H1 (cell line): ENCODE data around the gene NR2F2. TPM values are rescaled to one million over a fixed set of nuclear protein-coding genes. Genes with fewer than 3 reads are reported as not detected.

ENCODE experiments used
- CTCF ChIA-PET: fragments of 300-600 bp; sonication (Branson Sonifier 250); formaldehyde crosslinking; loops from one replicate; lab custom pipeline; 2021; ENCODE audit not compliant: partially characterized antibody; lab: Charles Lee
- POLR2A ChIA-PET: fragments of 300-600 bp; sonication (Branson Sonifier 250); formaldehyde crosslinking; loops from one replicate; lab custom pipeline; 2021; ENCODE audit warnings: inconsistent platforms; ENCODE audit not compliant: partially characterized antibody; lab: Charles Lee
- DNase-seq, 2 experiments: peaks; one replicate each; pipeline versions ENCODE4 v3.0.0 to v3.0.0-alpha.2; 2010 to 2022; ENCODE audit warnings: low spot score in 2 of 2, low read depth in 1 of 2, mixed read lengths in 1 of 2
- FAIRE-seq: peaks from 2 replicates; lab custom pipeline; 2011; peaks lifted over from hg19 to GRCh38; lab: Jason Lieb, UNC
- H2AFZ ChIP-seq: 2 replicates; pipeline ENCODE4 v1.8.1; 2012; ENCODE audit warnings: low read length, inconsistent platforms
- H2AK5ac ChIP-seq: 2 replicates; pipeline ENCODE4 v1.6.1; 2013; ENCODE audit warnings: low read depth, low read length
- H2BK120ac ChIP-seq: replicated peaks from 2 replicates; pipeline ENCODE3; 2013; ENCODE audit warnings: low read depth, low read length, inconsistent platforms
- H2BK12ac ChIP-seq: 2 replicates; pipeline ENCODE4 v1.6.1; 2013; ENCODE audit warnings: low read depth, low read length
- H2BK15ac ChIP-seq: 2 replicates; pipeline ENCODE4 v1.6.1; 2013; ENCODE audit warnings: low read length
- H2BK20ac ChIP-seq: 2 replicates; pipeline ENCODE4 v1.6.1; 2013; ENCODE audit warnings: low read length
- H2BK5ac ChIP-seq: 2 replicates; pipeline ENCODE4 v1.6.1; 2013; ENCODE audit warnings: low read depth, low read length
- H3K14ac ChIP-seq: 2 replicates; pipeline ENCODE4 v1.6.1; 2013; ENCODE audit warnings: inconsistent platforms; ENCODE audit not compliant: insufficient read length
- H3K18ac ChIP-seq: 2 replicates; pipeline ENCODE4 v1.6.1; 2013; ENCODE audit warnings: low read length; ENCODE audit errors: extremely low read depth
- H3K23ac ChIP-seq: 2 replicates; pipeline ENCODE4 v1.6.1; 2013; ENCODE audit warnings: inconsistent platforms; ENCODE audit not compliant: insufficient read length
- H3K23me2 ChIP-seq: 2 replicates; pipeline ENCODE4 v1.6.1; 2013; ENCODE audit warnings: low read depth, low read length
- H3K27ac ChIP-seq: 2 replicates; pipeline ENCODE4 v1.6.1; 2011; ENCODE audit warnings: low read depth, low read length, inconsistent platforms
- H3K27me3 ChIP-seq, 4 experiments: replicated peaks in 1 of 4; 1 replicate in 1 of 4; 2 replicates in 3 of 4; pipeline versions ENCODE4 v1.6.1 to v1.8.1; 2011 to 2013; ENCODE audit warnings: low read length in 3 of 4, mild to moderate bottlenecking in 3 of 4, inconsistent platforms in 2 of 4, mixed read lengths in 2 of 4, moderate library complexity in 1 of 4; ENCODE audit not compliant: control insufficient read depth in 3 of 4, insufficient read depth in 3 of 4; ENCODE audit errors: extremely low read depth in 1 of 4
- H3K36me3 ChIP-seq, 4 experiments: 2 replicates each; pipeline versions ENCODE4 v1.6.1 to v1.8.1; 2011 to 2013; ENCODE audit warnings: mild to moderate bottlenecking in 4 of 4, low read length in 3 of 4, moderate library complexity in 2 of 4, control low read depth in 1 of 4, inconsistent platforms in 1 of 4; ENCODE audit not compliant: insufficient read depth in 4 of 4, control insufficient read depth in 2 of 4
- H3K4ac ChIP-seq: replicated peaks from 2 replicates; pipeline ENCODE3; 2013; ENCODE audit warnings: low read length, low read depth, mixed read lengths, inconsistent platforms; ENCODE audit not compliant: insufficient read length
- H3K4me1 ChIP-seq, 4 experiments: replicated peaks in 1 of 4; 1 replicate in 1 of 4; 2 replicates in 3 of 4; pipeline versions ENCODE4 v1.6.1 to v1.8.1; 2011 to 2013; ENCODE audit warnings: low read length in 3 of 4, inconsistent platforms in 2 of 4, mixed read lengths in 1 of 4; ENCODE audit not compliant: insufficient read depth in 4 of 4, control insufficient read depth in 3 of 4
- H3K4me2 ChIP-seq, 2 experiments: 2 replicates each; pipeline versions ENCODE4 v1.6.1 to v1.8.1; 2011 to 2013; ENCODE audit warnings: low read depth in 2 of 2, low read length in 2 of 2, control low read depth in 1 of 2, inconsistent platforms in 1 of 2, mild to moderate bottlenecking in 1 of 2; ENCODE audit not compliant: insufficient read depth in 1 of 2
- H3K4me3 ChIP-seq, 4 experiments: fragments of 200-600, 300-600 bp in 1 of 4; sonication (generic), shearing (Covaris generic), sonication (Bioruptor Twin) in 1 of 4; 2 replicates each; pipeline versions ENCODE4 v1.5.1 to v1.8.1; 2011 to 2016; ENCODE audit warnings: low read length in 4 of 4, low read depth in 3 of 4, control low read depth in 2 of 4, inconsistent platforms in 2 of 4, mild to moderate bottlenecking in 2 of 4, mixed read lengths in 1 of 4, moderate library complexity in 1 of 4; ENCODE audit not compliant: insufficient read depth in 2 of 4; ENCODE audit errors: extremely low read depth in 1 of 4
- H3K56ac ChIP-seq: replicated peaks from 2 replicates; pipeline ENCODE3; 2013; ENCODE audit warnings: low read depth, mild to moderate bottlenecking, mixed read lengths, low read length, inconsistent platforms; ENCODE audit not compliant: insufficient read length
- H3K79me1 ChIP-seq: 2 replicates; pipeline ENCODE4 v1.6.1; 2013; ENCODE audit warnings: low read depth, low read length, control low read depth
- H3K79me2 ChIP-seq, 2 experiments: 2 replicates each; pipeline versions ENCODE4 v1.6.1 to v1.8.1; 2012 to 2013; ENCODE audit warnings: low read length in 2 of 2, mild to moderate bottlenecking in 2 of 2, inconsistent platforms in 1 of 2; ENCODE audit not compliant: insufficient read depth in 2 of 2, control insufficient read depth in 1 of 2
- H3K9ac ChIP-seq, 4 experiments: replicated peaks in 1 of 4; 1 replicate in 1 of 4; 2 replicates in 3 of 4; pipeline versions ENCODE4 v1.6.1 to v1.8.1; 2011 to 2013; ENCODE audit warnings: low read depth in 3 of 4, low read length in 3 of 4, control low read depth in 2 of 4, mild to moderate bottlenecking in 2 of 4, moderate library complexity in 2 of 4, inconsistent platforms in 1 of 4; ENCODE audit errors: extremely low read depth in 1 of 4
- H3K9me3 ChIP-seq, 2 experiments: 2 replicates each; pipeline versions ENCODE4 v1.6.1 to v1.8.1; 2012 to 2013; ENCODE audit warnings: mild to moderate bottlenecking in 2 of 2, moderate library complexity in 2 of 2, control low read depth in 1 of 2, inconsistent platforms in 1 of 2, low read depth in 1 of 2, low read length in 1 of 2, mixed read lengths in 1 of 2; ENCODE audit not compliant: insufficient read depth in 2 of 2
- H4K20me1 ChIP-seq, 2 experiments: replicated peaks in 1 of 2; 2 replicates each; pipeline versions ENCODE3 to v1.8.1; 2011 to 2013; ENCODE audit warnings: inconsistent platforms in 2 of 2, low read length in 2 of 2, mild to moderate bottlenecking in 1 of 2; ENCODE audit not compliant: insufficient read depth in 2 of 2, control insufficient read depth in 1 of 2
- H4K5ac ChIP-seq: 2 replicates; pipeline ENCODE4 v1.6.1; 2013; ENCODE audit warnings: low read length, low read depth, mixed read lengths, inconsistent platforms; ENCODE audit not compliant: insufficient read length
- H4K8ac ChIP-seq: 2 replicates; pipeline ENCODE4 v1.8.0; 2013; ENCODE audit warnings: mild to moderate bottlenecking, moderate library complexity, low read length, inconsistent platforms; ENCODE audit not compliant: insufficient read depth; ENCODE audit errors: extremely low read depth
- H4K91ac ChIP-seq: replicated peaks from 2 replicates; pipeline ENCODE3; 2013; ENCODE audit warnings: low read length, mixed read lengths, inconsistent platforms; ENCODE audit not compliant: insufficient read length
- CBX8 ChIP-seq: fragments of 300-800, 300-1000 bp; sonication (generic); IDR thresholded peaks from 2 replicates; pipeline ENCODE4 v1.7.1; 2016; ENCODE audit warnings: low read depth, low read length, borderline replicate concordance
- RNF2 ChIP-seq: fragments of 200-900, 300-1000 bp; sonication (generic); IDR thresholded peaks from 2 replicates; pipeline ENCODE4 v1.7.1; 2016; ENCODE audit warnings: borderline replicate concordance, low read depth, mild to moderate bottlenecking, antibody characterized with exemption, low read length; ENCODE audit not compliant: poor library complexity, severe bottlenecking; ENCODE audit errors: missing control alignments
- SIRT6 ChIP-seq: IDR thresholded peaks from one replicate; pipeline ENCODE4 v1.7.1; 2012; ENCODE audit warnings: low read length, inconsistent platforms
- WGBS, 2 experiments: shearing (Covaris generic) in 1 of 2; methylation state at CpG; one replicate each; pipeline versions ENCODE4 v1.1.6 to v1.1.7; 2013 to 2015; ENCODE audit warnings: low lambda C conversion rate in 2 of 2, mixed read lengths in 2 of 2, inconsistent platforms in 1 of 2, low coverage in 1 of 2, missing lambda C conversion rate in 1 of 2; ENCODE audit not compliant: insufficient replicate concordance in 2 of 2, insufficient coverage in 1 of 2, insufficient read length in 1 of 2; ENCODE audit errors: extremely low coverage in 1 of 2, missing lambda C conversion rate in 1 of 2; 5-methylcytosine and 5-hydroxymethylcytosine counted together
- polyA plus RNA-seq, 7 experiments: library from polyadenylated mRNA; depleted of rRNA in 3 of 7; stranded (reverse) in 5 of 7; unstranded in 2 of 7; fragments of >200 nt in 5 of 7; fragments of 200-250 nt in 2 of 7; gene quantifications; 1 replicate in 5 of 7; 2 replicates in 1 of 7; 4 replicates in 1 of 7; pipeline versions ENCODE4 v1.2.1 to v1.2.3, GENCODE V29; 2011 to 2013; ENCODE audit warnings: missing spikeins in 2 of 7, mixed read lengths in 2 of 7
- total RNA-seq: library from RNA; stranded (reverse); fragmentation: NEBNext Ultra II Directional; extraction: Animal tissue kit (Norgen Biotek cat#: 25700); gene quantifications from 2 replicates; pipeline ENCODE4 v1.2.1, GENCODE V29; 2021

The NR2F2 gene
- total and polyA plus RNA-seq, 2 of the 8 experiments (the other 6 are each of a cell fraction or from before 2014, with no cell fraction given) = 0.03 TPM; not detected in 1

DNA sequence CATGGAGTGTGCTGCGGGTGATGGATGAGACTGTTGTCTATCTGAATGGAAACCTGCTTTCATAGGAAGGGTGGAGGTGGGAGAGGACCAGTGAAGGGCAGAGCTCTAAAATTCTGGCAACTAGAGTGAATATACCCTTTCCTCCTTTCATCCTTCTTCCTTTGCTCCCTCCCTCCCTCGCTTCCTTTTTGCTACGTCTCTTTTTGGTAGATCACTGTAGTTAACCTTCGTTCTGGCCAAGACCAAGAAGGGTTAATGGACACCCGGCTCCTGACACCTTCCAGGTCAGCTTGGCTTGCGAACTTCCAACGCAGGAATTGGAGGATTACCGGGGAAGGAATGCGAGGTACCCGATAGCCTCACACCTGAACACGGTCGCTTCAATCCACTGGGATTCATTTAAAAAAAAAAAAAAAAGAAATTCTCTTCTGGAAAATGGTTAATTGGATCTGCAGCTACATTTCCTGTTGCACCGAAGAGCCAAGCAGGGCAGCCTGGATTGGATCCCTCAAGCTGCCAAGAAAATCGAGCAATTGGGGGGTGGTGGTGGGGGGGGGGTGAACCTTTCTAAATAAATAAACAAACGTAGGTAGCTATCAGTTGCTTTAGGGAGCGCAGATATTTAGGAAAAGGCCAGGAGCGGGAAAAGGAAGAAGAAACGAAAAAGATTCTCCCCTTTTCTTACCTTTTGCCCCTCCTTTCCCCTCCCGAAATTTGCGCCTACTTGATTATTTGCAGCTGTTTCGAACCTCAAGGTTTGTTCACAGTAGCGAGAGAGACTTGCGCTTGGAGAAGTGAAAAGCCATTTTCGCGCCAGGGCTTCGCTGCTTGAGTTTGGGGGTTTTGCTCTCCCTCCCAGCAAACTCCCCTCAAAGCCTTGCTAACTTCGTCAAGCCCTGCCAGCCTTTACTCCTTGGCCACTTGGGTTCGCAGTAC is 9.5 kb upstream of the NR2F2 start:
- Histone ChIP-seq H3K14ac (no peak overlapping the region), H4K20me1 (peaks cover 0 to 4% of the 10 kb centered on the region in 2 experiments), H2BK120ac (no peak overlapping the region), H2AFZ (no peak overlapping the region), H2BK5ac (no peak overlapping the region), H3K23me2 (peaks cover 3% of the 10 kb centered on the region; the same call in 1 of the 2 replicates), H2BK12ac (0 out of 2 replicates have a peak overlapping the region, but pooled peaks have one; percentile 75), H4K91ac (no peak overlapping the region), H3K36me3 (no peaks in the 10 kb centered on the region), H4K5ac (no peak overlapping the region), H3K79me2 (no peaks in the 10 kb centered on the region), H3K4me2 (peak overlapping the region; percentile 75 to 80), H3K18ac (peak overlapping the region; percentile 56), H2BK20ac (no peak overlapping the region), H3K4me1 (peaks cover 4 to 27% (median 12%) of the 10 kb centered on the region in 4 experiments), H3K56ac (no peak overlapping the region), H3K23ac (no peak overlapping the region), H3K27ac (no peak overlapping the region), H2AK5ac (no peak overlapping the region), H3K9me3 (no peaks in the 10 kb centered on the region), H4K8ac (no peak overlapping the region), H3K4me3 (peak overlapping the region; percentile 17 to 60 (median 32); a peak in 6 of 8 replicates), H3K9ac (no peak overlapping the region), H3K4ac (no peak overlapping the region), H3K79me1 (no peaks in the 10 kb centered on the region), H3K27me3 (peaks cover 57 to 81% (median 70%) of the 10 kb centered on the region in 4 experiments), H2BK15ac (no peak overlapping the region)
- no peak for FAIRE-seq
- POLR2A ChIA-PET = interaction anchor here (0.5 to 2.1 kb wide), 5 partner anchors 10 to 1792 kb away, joined by 3 to 6 read pairs (median 3); partner anchors contain the start of gene NR2F2
- 2% methylated on average over 28 of the region's 28 CpGs; no CpG with 5 or more reads in 1 of the 2 experiments for WGBS, 2 experiments
- CTCF ChIA-PET = interaction anchor here (0.6 to 2.8 kb wide), 7 partner anchors 13 to 493 kb away, joined by 3 to 9 read pairs (median 4); no protein-coding TSS in a partner anchor
- TF ChIP-seq CBX8 (0 out of 2 replicates have a peak, but pooled peaks have one; percentile 50), RNF2 (peak; percentile 75), SIRT6 (no peak)
- no peak for DNase-seq
